Panc1 (cell line): ENCODE measurements around the gene ELOVL4. TPM values are rescaled to one million over a fixed set of nuclear protein-coding genes. Genes with fewer than 3 reads are reported as not detected.
A peak's percentile ranks its signal among the peaks of the same experiment; 100 is the strongest.

Experiments
- ATAC-seq: fragments of 200-7000 bp; cut with Tn5 transposase; 2 replicates; pipeline ENCODE4 v1.9.1; 2020; ENCODE audit warnings: mild to moderate bottlenecking, moderate library complexity
- BruUV-seq: library from RNA; stranded (reverse); fragments of 400-500 nt; replicated peaks from 2 replicates; lab custom pipeline; 2021; lab: Mats Ljungman, UMichigan
- CTCF ChIA-PET: fragments of 300-600 bp; sonication (Branson Sonifier 250); formaldehyde crosslinking; loops from one replicate; lab custom pipeline; 2022; ENCODE audit warnings: antibody characterized with exemption; lab: Charles Lee
- POLR2A ChIA-PET: fragments of 300-600 bp; sonication (Branson Sonifier 250); formaldehyde crosslinking; loops from one replicate; lab custom pipeline; 2022; ENCODE audit warnings: antibody characterized with exemption; lab: Charles Lee
- DNase-seq: peaks from one replicate; pipeline ENCODE4 v3.0.0-alpha.2; 2010; ENCODE audit warnings: low read depth, low spot score
- H3K27ac ChIP-seq: 2 replicates; pipeline ENCODE4 v1.5.1; 2011; ENCODE audit warnings: mild to moderate bottlenecking, low read length, inconsistent platforms
- H3K27me3 ChIP-seq: fragments of 200-500 bp; sonication (Bioruptor generic); 2 replicates; pipeline ENCODE4 v1.6.0; 2014; ENCODE audit warnings: low read length, inconsistent platforms; ENCODE audit not compliant: control insufficient read depth, insufficient read depth
- H3K36me3 ChIP-seq: fragments of 200-500 bp; sonication (Bioruptor generic); 2 replicates; pipeline ENCODE4 v1.5.1; 2014; ENCODE audit warnings: inconsistent platforms, mild to moderate bottlenecking, low read length, moderate library complexity; ENCODE audit not compliant: control insufficient read depth, insufficient read depth
- H3K4me1 ChIP-seq: 2 replicates; pipeline ENCODE4 v1.5.1; 2011; ENCODE audit warnings: inconsistent platforms, mild to moderate bottlenecking, low read length, moderate library complexity; ENCODE audit not compliant: control insufficient read depth, insufficient read depth
- H3K4me3 ChIP-seq, 2 experiments: 2 replicates each; pipeline ENCODE4 v1.5.1; 2011 to 2012; ENCODE audit warnings: low read depth in 2 of 2, low read length in 2 of 2, mild to moderate bottlenecking in 2 of 2, inconsistent platforms in 1 of 2, moderate library complexity in 1 of 2
- H3K9me3 ChIP-seq: fragments of 200-500 bp; sonication (Bioruptor generic); 2 replicates; pipeline ENCODE4 v1.5.1; 2014; ENCODE audit warnings: low read depth, mild to moderate bottlenecking, inconsistent platforms, low read length, moderate library complexity; ENCODE audit not compliant: control insufficient read depth, insufficient read depth
- CTCF ChIP-seq: fragments of 450-650 bp; IDR thresholded peaks from 2 replicates; pipeline ENCODE4 v1.5.1; 2017; ENCODE audit warnings: mild to moderate bottlenecking
- POLR2AphosphoS5 ChIP-seq: IDR thresholded peaks from 2 replicates; pipeline ENCODE4 v1.6.1; 2012; ENCODE audit warnings: mild to moderate bottlenecking, low read depth, low read length, moderate library complexity
- SIN3A ChIP-seq: IDR thresholded peaks from 2 replicates; pipeline ENCODE4 v1.6.1; 2012; ENCODE audit warnings: low read depth, mild to moderate bottlenecking, low read length, moderate library complexity, borderline replicate concordance; ENCODE audit not compliant: insufficient read depth
- TCF7L2 ChIP-seq: IDR thresholded peaks from 2 replicates; pipeline ENCODE4 v1.6.1; 2011; ENCODE audit warnings: mild to moderate bottlenecking, low read depth, low read length, inconsistent platforms
- in situ Hi-C: cut with HindIII; loops from 2 replicates; pipeline ENCODE4 v1.10.0; 2016; ENCODE audit warnings: low sequenced_read_pairs, low pct_unique_long_range_greater_than_20kb
- intact Hi-C: fragments of 100-400 bp; cut with micrococcal nuclease; formaldehyde crosslinking; loops from one replicate; pipeline ENCODE4 v1.10.0; 2022; ENCODE audit not compliant: unreplicated experiment
- total RNA-seq: library from RNA; stranded (reverse); gene quantifications from one replicate; pipeline ENCODE4 v1.2.1, GENCODE V29; 2021; ENCODE audit not compliant: unreplicated experiment
- TF ChIP-seq, protein P1 (sequence below), 2 experiments: IDR thresholded peaks; 2 replicates each; pipeline ENCODE4 v1.6.1; 2011 to 2012; ENCODE audit warnings: low read depth in 2 of 2, control low read depth in 1 of 2, low read length in 1 of 2, mild to moderate bottlenecking in 1 of 2, moderate library complexity in 1 of 2; ENCODE audit not compliant: insufficient read depth in 1 of 2

ELOVL4 gene
- total RNA-seq, 1 experiment from 2014 or later, result 0.41 TPM

DNA sequence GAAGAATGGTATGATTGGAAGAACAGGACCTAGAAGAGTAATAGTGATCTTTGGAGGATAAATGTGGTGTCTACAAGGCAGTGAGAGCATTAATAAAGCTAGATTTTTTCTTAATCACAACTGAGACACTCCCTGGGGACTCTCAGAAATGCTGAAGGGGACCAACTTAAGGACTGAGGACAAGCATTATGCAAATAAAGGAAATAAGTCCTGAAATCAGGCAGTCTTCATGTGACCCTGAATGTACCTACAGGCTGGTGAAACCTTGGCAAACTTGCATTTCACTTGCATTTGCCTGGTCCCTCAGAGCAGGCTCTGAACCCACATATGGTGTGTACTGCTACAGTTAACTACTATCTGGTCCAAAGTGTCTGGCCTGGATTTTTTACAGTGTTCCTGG, 37.8 kb upstream of the ELOVL4 start:
- Histone ChIP-seq H3K4me1 (no peaks in the 10 kb centered on the region), H3K4me3 (no peak overlapping the region), H3K36me3 (no peaks in the 10 kb centered on the region), H3K9me3 (no peaks in the 10 kb centered on the region), H3K27ac (no peak overlapping the region), H3K27me3 (no peaks in the 10 kb centered on the region; the same call in 1 of the 2 replicates)
- no TSS peak for BruUV-seq
- TF ChIP-seq POLR2AphosphoS5 (no peak), TCF7L2 (no peak), SIN3A (no peak), CTCF (no peak)
- TF ChIP-seq, protein P1, sequence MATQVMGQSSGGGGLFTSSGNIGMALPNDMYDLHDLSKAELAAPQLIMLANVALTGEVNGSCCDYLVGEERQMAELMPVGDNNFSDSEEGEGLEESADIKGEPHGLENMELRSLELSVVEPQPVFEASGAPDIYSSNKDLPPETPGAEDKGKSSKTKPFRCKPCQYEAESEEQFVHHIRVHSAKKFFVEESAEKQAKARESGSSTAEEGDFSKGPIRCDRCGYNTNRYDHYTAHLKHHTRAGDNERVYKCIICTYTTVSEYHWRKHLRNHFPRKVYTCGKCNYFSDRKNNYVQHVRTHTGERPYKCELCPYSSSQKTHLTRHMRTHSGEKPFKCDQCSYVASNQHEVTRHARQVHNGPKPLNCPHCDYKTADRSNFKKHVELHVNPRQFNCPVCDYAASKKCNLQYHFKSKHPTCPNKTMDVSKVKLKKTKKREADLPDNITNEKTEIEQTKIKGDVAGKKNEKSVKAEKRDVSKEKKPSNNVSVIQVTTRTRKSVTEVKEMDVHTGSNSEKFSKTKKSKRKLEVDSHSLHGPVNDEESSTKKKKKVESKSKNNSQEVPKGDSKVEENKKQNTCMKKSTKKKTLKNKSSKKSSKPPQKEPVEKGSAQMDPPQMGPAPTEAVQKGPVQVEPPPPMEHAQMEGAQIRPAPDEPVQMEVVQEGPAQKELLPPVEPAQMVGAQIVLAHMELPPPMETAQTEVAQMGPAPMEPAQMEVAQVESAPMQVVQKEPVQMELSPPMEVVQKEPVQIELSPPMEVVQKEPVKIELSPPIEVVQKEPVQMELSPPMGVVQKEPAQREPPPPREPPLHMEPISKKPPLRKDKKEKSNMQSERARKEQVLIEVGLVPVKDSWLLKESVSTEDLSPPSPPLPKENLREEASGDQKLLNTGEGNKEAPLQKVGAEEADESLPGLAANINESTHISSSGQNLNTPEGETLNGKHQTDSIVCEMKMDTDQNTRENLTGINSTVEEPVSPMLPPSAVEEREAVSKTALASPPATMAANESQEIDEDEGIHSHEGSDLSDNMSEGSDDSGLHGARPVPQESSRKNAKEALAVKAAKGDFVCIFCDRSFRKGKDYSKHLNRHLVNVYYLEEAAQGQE (IDR thresholded peaks at IDR 0.05; ENCODE audit: insufficient read depth in 1 of 2, low read depth in 2 of 2, low read length in 1 of 2), result no peak
- POLR2A ChIA-PET, result no interaction called here
- CTCF ChIA-PET, result no interaction called here
- intact Hi-C loops (no loop called here), in situ Hi-C loops (no loop called here)
- DNase-seq (no peak), ATAC-seq (no peak)

- DNase-seq (no peak), ATAC-seq (no peak)
- ChIA-PET POLR2A (no interaction called here), CTCF (no interaction called here)
- Histone ChIP-seq H3K36me3 (no peaks in the 10 kb centered on the region), H3K27me3 (no peaks in the 10 kb centered on the region; the same call in 1 of the 2 replicates), H3K4me3 (no peak overlapping the region), H3K9me3 (no peaks in the 10 kb centered on the region), H3K27ac (no peak overlapping the region), H3K4me1 (no peaks in the 10 kb centered on the region)
- in situ Hi-C loops, result no loop called here
- intact Hi-C loops, result no loop called here
- BruUV-seq, result no TSS peak
- TF ChIP-seq TCF7L2, result no peak
- TF ChIP-seq CTCF, result peak; percentile 32
- no peak for TF ChIP-seq SIN3A
- no peak for TF ChIP-seq POLR2AphosphoS5
Measured at GRCh38 chr6:79984261-79984660, 36.9 kb upstream of the ELOVL4 start.
